OCI-LY1 (cell line): ENCODE data around the gene SPACA7.

Experiments used
- H2AFZ ChIP-seq: fragments of 200-600 bp; sonication (generic), shearing (Covaris generic); 2 replicates; pipeline ENCODE4 v1.6.0; 2014; ENCODE audit warnings: antibody characterized with exemption, mild to moderate bottlenecking, low read length
- H3F3A ChIP-seq: fragments of 200-600 bp; sonication (generic), shearing (Covaris generic); 2 replicates; pipeline ENCODE4 v1.6.0; 2014; ENCODE audit warnings: mild to moderate bottlenecking, antibody characterized with exemption, low read length, moderate library complexity; ENCODE audit not compliant: insufficient read depth
- H3K27ac ChIP-seq: fragments of 200-600 bp; sonication (generic); 2 replicates; pipeline ENCODE4 v1.5.1; 2014; ENCODE audit warnings: low read length, mixed run types, mild to moderate bottlenecking, low read depth; ENCODE audit not compliant: poor library complexity, severe bottlenecking
- H3K27me3 ChIP-seq: fragments of 200-600 bp; sonication (generic); 2 replicates; pipeline ENCODE4 v1.6.0; 2014; ENCODE audit warnings: antibody characterized with exemption, mild to moderate bottlenecking, low read length, moderate library complexity; ENCODE audit not compliant: insufficient read depth
- H3K36me3 ChIP-seq: fragments of 200-600 bp; sonication (generic); 2 replicates; pipeline ENCODE4 v1.6.1; 2014; ENCODE audit warnings: mild to moderate bottlenecking, antibody characterized with exemption, low read length, moderate library complexity, mixed read lengths; ENCODE audit not compliant: insufficient read depth
- H3K4me1 ChIP-seq: fragments of 200-600 bp; sonication (generic); 2 replicates; pipeline ENCODE4 v1.5.1; 2014; ENCODE audit warnings: mild to moderate bottlenecking, low read length, moderate library complexity; ENCODE audit not compliant: insufficient read depth, severe bottlenecking
- H3K4me2 ChIP-seq: fragments of 200-600 bp; sonication (generic), shearing (Covaris generic); 2 replicates; pipeline ENCODE4 v1.6.1; 2014; ENCODE audit warnings: low read length
- H3K4me3 ChIP-seq: fragments of 200-600 bp; sonication (generic); 2 replicates; pipeline ENCODE4 v1.5.1; 2014; ENCODE audit warnings: low read length, low read depth, mild to moderate bottlenecking, mixed read lengths; ENCODE audit not compliant: poor library complexity, severe bottlenecking
- H3K79me2 ChIP-seq: fragments of 200-600 bp; shearing (Covaris generic); 2 replicates; pipeline ENCODE4 v1.6.1; 2016; ENCODE audit warnings: mixed run types, low read length, mixed read lengths; ENCODE audit not compliant: insufficient read depth
- H3K9ac ChIP-seq: fragments of 200-600 bp; sonication (generic), shearing (Covaris generic); 2 replicates; pipeline ENCODE4 v1.6.1; 2014; ENCODE audit warnings: mild to moderate bottlenecking, low read length, mixed read lengths
- H3K9me2 ChIP-seq: fragments of 200-600 bp; sonication (generic), shearing (Covaris generic); 2 replicates; pipeline ENCODE4 v1.6.1; 2014; ENCODE audit warnings: low read depth, mild to moderate bottlenecking, low read length, mixed read lengths
- H3K9me3 ChIP-seq: fragments of 200-600 bp; shearing (Covaris generic); 2 replicates; pipeline ENCODE4 v1.6.1; 2014; ENCODE audit warnings: low read length, mixed read lengths
- H4K20me1 ChIP-seq: fragments of 200-600 bp; sonication (generic), shearing (Covaris generic); 2 replicates; pipeline ENCODE4 v1.6.0; 2016; ENCODE audit warnings: mild to moderate bottlenecking, low read length; ENCODE audit not compliant: insufficient read depth
- CTCF ChIP-seq: fragments of 200-600 bp; sonication (generic), shearing (Covaris generic); IDR thresholded peaks from 2 replicates; pipeline ENCODE4 v1.5.1; 2017; ENCODE audit warnings: mild to moderate bottlenecking, antibody characterized with exemption, low read length, moderate library complexity, mixed read lengths
- EZH2 ChIP-seq: fragments of 200-600 bp; sonication (generic), shearing (Covaris generic); IDR thresholded peaks from 2 replicates; pipeline ENCODE4 v1.8.0; 2017; ENCODE audit warnings: borderline replicate concordance, mixed run types, mild to moderate bottlenecking, antibody characterized with exemption, low read length, moderate library complexity, mixed read lengths

Gene SPACA7

GRCh38 chr13:112346173-112346898 lies 29.8 kb upstream of the SPACA7 start:
- H2AFZ ChIP-seq: no peak overlapping the region
- H3K4me3 ChIP-seq: no peak overlapping the region
- no peaks in the 10 kb centered on the region for H3K9me2 ChIP-seq
- no peaks in the 10 kb centered on the region for H4K20me1 ChIP-seq
- H3K79me2 ChIP-seq: no peaks in the 10 kb centered on the region
- no peak overlapping the region for H3K9ac ChIP-seq
- no peaks in the 10 kb centered on the region for H3K4me1 ChIP-seq
- H3K27ac ChIP-seq: no peak overlapping the region
- no peak for TF ChIP-seq EZH2
- TF ChIP-seq CTCF: no peak
- H3K9me3 ChIP-seq: no peaks in the 10 kb centered on the region
- H3K4me2 ChIP-seq: no peak overlapping the region
- H3K36me3 ChIP-seq: no peaks in the 10 kb centered on the region
- no peaks in the 10 kb centered on the region for H3F3A ChIP-seq
- H3K27me3 ChIP-seq: peaks cover 5% of the 10 kb centered on the region; the same call in 1 of the 2 replicates

GRCh38 chr13:112346899-112347229 lies 29.3 kb upstream of the SPACA7 start:
- TF ChIP-seq EZH2 (no peak), CTCF (no peak)
- Histone ChIP-seq H3K36me3 (no peaks in the 10 kb centered on the region), H3K27me3 (peaks cover 5% of the 10 kb centered on the region; the same call in 1 of the 2 replicates), H3K4me3 (no peak overlapping the region), H3K4me2 (no peak overlapping the region), H3K4me1 (no peaks in the 10 kb centered on the region), H3K27ac (no peak overlapping the region), H3K9me2 (no peaks in the 10 kb centered on the region), H3F3A (no peaks in the 10 kb centered on the region), H3K9me3 (no peaks in the 10 kb centered on the region), H2AFZ (no peak overlapping the region), H4K20me1 (no peaks in the 10 kb centered on the region), H3K79me2 (no peaks in the 10 kb centered on the region), H3K9ac (no peak overlapping the region)

GRCh38 chr13:112347986-112348385 lies 28.2 kb upstream of the SPACA7 start:
- Histone ChIP-seq H3K4me3 (no peak overlapping the region), H3K4me2 (no peak overlapping the region), H3F3A (no peaks in the 10 kb centered on the region), H3K27me3 (peaks cover 5% of the 10 kb centered on the region; the same call in 1 of the 2 replicates), H2AFZ (no peak overlapping the region), H3K79me2 (no peaks in the 10 kb centered on the region), H3K36me3 (no peaks in the 10 kb centered on the region), H3K9me3 (no peaks in the 10 kb centered on the region), H3K9me2 (no peaks in the 10 kb centered on the region), H3K27ac (no peak overlapping the region), H4K20me1 (no peaks in the 10 kb centered on the region), H3K4me1 (no peaks in the 10 kb centered on the region), H3K9ac (no peak overlapping the region)
- no peak for TF ChIP-seq EZH2
- no peak for TF ChIP-seq CTCF
